NB4 (cell line): Measurements from ENCODE around the gene LGI4.

Experiments
- MYC ChIP-seq: IDR thresholded peaks from 2 replicates; pipeline ENCODE4 v1.6.1; 2011; ENCODE audit warnings: low read depth, low read length
- POLR2A ChIP-seq: IDR thresholded peaks from 2 replicates; pipeline ENCODE4 v1.6.1; 2011; ENCODE audit warnings: mild to moderate bottlenecking; ENCODE audit not compliant: insufficient read length; ENCODE audit errors: extremely low read depth
- TF ChIP-seq, protein P1 (sequence below): IDR thresholded peaks from one replicate; pipeline ENCODE4 v1.5.1; 2012; ENCODE audit warnings: low read depth, low read length
- TF ChIP-seq, protein P2 (sequence below): IDR thresholded peaks from 2 replicates; pipeline ENCODE4 v1.6.1; 2011; ENCODE audit warnings: low read depth, low read length

- TF ChIP-seq, protein P1, sequence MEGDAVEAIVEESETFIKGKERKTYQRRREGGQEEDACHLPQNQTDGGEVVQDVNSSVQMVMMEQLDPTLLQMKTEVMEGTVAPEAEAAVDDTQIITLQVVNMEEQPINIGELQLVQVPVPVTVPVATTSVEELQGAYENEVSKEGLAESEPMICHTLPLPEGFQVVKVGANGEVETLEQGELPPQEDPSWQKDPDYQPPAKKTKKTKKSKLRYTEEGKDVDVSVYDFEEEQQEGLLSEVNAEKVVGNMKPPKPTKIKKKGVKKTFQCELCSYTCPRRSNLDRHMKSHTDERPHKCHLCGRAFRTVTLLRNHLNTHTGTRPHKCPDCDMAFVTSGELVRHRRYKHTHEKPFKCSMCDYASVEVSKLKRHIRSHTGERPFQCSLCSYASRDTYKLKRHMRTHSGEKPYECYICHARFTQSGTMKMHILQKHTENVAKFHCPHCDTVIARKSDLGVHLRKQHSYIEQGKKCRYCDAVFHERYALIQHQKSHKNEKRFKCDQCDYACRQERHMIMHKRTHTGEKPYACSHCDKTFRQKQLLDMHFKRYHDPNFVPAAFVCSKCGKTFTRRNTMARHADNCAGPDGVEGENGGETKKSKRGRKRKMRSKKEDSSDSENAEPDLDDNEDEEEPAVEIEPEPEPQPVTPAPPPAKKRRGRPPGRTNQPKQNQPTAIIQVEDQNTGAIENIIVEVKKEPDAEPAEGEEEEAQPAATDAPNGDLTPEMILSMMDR: no peak
- no peak for TF ChIP-seq POLR2A
- TF ChIP-seq, protein P2, sequence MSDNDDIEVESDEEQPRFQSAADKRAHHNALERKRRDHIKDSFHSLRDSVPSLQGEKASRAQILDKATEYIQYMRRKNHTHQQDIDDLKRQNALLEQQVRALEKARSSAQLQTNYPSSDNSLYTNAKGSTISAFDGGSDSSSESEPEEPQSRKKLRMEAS: no peak
- no peak for TF ChIP-seq MYC
These were observed 58.2 kb downstream of the LGI4 start for GRCh38 chr19:35076657-35077056.
